Stomach smooth muscle (tissue), 2 donors: Measurements from ENCODE around the gene CRKL.
A peak's percentile ranks its signal among the peaks of the same experiment; 100 is the strongest.

Experiments used
- H3K27ac ChIP-seq: one replicate; pipeline ENCODE4 v1.7.0; 2013; ENCODE audit warnings: mild to moderate bottlenecking, low read length, inconsistent platforms
- H3K27me3 ChIP-seq, 2 donors: one replicate each; pipeline ENCODE4 v1.7.0; 2013; ENCODE audit warnings: low read length in 2 of 2; ENCODE audit not compliant: insufficient read depth in 2 of 2, control insufficient read depth in 1 of 2
- H3K36me3 ChIP-seq, 2 donors: one replicate each; pipeline ENCODE4 v1.7.0; 2013; ENCODE audit warnings: low read length in 2 of 2; ENCODE audit not compliant: control insufficient read depth in 2 of 2, insufficient read depth in 2 of 2
- H3K4me1 ChIP-seq: one replicate; pipeline ENCODE4 v1.7.0; 2013; ENCODE audit warnings: low read length; ENCODE audit not compliant: control insufficient read depth, insufficient read depth
- H3K4me3 ChIP-seq, 2 donors: one replicate each; pipeline ENCODE4 v1.7.0; 2013; ENCODE audit warnings: low read length in 2 of 2
- H3K9ac ChIP-seq, 2 donors: one replicate each; pipeline ENCODE4 v1.7.0; 2013; ENCODE audit warnings: low read length in 2 of 2, mild to moderate bottlenecking in 1 of 2
- H3K9me3 ChIP-seq, 2 donors: one replicate each; pipeline ENCODE4 v1.7.0; 2013; ENCODE audit warnings: low read length in 2 of 2; ENCODE audit not compliant: control insufficient read depth in 2 of 2
- donor health status: healthy.
- donor health status: Pancreatic carcinoma.

Gene CRKL

DNA sequence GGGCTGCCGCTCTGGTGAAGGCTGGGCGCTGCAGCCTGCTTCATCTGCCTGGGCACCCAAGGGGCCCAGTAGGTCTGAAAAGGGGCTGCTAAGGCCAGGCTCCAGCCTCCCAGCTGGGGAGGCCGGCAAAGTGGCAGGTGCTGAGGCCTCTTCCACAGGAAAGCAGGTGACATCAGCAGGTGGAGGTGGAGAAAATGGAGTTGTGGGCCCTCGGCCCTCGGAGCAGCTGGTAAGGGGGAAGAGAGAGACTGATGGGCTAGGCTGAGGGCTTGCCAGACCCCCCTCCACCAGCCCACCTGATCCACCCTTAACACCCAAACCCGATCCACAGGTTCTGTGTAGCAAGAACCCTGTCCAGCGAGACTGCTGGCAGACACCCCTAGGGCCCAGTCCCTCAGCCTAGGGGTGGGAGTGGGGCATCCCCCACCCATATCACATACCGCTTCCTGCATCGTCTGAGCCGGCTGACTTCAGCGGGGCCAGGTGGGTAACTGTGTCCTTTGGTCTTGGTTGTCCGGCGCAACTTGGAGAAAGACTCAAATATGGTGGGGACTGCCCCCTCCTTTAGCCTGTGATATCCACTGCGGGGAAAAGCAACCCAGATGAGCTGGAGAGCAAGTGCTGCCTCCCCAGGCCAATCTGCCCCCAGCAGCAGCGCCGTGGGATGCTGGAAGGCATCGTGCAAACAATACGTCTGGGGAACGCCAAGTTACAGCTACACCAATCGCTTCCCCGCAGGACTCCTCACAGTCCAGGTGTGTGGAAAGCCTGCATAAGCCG lies 83.2 kb downstream of the CRKL start:
- Histone ChIP-seq H3K27ac (peak overlapping the region; percentile 96), H3K36me3 (peaks cover 6 to 16% of the 10 kb centered on the region in 2 donors), H3K9me3 (no peaks in the 10 kb centered on the region)

DNA sequence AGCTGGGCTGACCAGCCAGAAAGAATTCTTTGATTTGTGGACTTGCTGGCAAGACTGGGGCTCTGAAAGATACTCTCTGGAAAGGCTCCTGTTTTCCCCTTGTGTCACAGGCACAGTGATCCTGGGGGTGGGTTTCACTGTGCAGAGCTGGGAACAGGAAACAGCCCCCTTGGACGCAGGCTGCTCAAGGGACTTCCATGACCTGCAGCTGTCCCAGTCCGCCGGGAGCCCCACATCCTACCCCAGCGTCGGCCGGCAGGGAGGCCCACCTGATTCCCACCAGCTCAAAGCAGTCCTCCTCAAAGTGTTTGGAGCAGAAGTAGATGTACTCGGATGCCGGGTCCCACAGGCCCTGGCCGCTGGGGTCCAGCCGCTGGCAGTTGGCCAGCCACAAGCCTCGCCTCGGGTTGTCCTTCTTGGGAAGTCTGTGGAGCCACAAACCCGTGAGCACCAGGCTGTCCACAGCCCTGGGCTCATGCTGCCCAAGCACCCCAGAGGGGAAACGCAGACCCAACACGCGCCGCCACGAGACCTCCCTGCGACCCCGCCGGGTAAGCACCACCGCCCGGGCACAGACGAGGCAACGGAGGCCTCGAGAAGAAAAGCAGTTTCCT lies 83.9 kb downstream of the CRKL start:
- Histone ChIP-seq H3K9ac (peak overlapping the region; percentile 85 to 95), H3K9me3 (no peaks in the 10 kb centered on the region), H3K36me3 (peaks cover 6 to 16% of the 10 kb centered on the region in 2 donors), H3K27me3 (no peaks in the 10 kb centered on the region), H3K4me1 (peaks cover 36% of the 10 kb centered on the region), H3K27ac (peak overlapping the region; percentile 96), H3K4me3 (peak overlapping the region; percentile 65 to 90)

More for the DNA sequence above, 83.2 kb downstream of the CRKL start:
- Histone ChIP-seq H3K9ac (peak overlapping the region; percentile 85 to 95), H3K4me3 (peak overlapping the region; percentile 65 to 90), H3K4me1 (peaks cover 36% of the 10 kb centered on the region), H3K27me3 (no peaks in the 10 kb centered on the region)

DNA sequence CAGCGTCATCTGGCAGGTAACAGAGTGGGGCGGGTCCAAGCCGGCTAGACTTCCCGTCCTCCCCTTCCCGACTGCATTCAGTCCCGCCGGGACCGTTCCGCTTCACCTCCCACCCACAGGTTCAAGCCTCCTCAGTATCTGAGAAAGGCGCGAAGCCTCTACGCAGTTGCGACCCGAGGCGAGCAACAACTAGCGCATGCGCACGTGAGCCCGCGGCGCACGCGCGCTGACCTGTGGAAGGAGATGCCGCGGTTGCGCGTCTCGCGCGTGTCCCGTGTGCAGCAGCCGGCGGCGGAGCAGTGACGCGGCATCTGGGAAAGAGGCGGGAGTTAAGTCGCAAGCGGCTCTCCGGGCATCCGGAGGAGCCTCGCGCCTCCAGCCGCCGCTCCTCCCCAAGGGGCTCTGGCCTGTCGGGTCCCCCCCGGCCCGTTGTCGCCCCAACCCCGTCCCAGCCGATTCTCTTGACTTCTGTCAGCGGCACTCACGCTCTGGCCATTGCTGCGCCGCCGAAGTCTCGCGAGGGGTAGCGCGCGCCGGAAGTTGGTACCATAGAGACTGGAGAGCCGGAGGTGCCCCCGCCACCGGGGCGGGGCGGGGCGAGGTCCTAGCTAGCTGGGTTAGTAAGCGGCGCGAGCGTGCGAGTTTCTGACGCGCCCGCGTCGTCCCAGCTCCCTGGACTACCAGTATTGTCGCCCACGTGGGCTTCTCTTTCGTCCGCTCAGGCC lies 84.6 kb downstream of the CRKL start, which contains the start of gene THAP7:
Gene THAP7 (minus strand): TSS at position 518 of the 725 bp plus-strand sequence. CDS start 207 bp downstream, at position 311.
- H3K27ac ChIP-seq = peak within 1 kb of the TSS; percentile 96
- H3K27me3 ChIP-seq = no peaks in the 10 kb centered on the region
- peaks cover 36% of the 10 kb centered on the region for H3K4me1 ChIP-seq
- peak within 1 kb of the TSS; percentile 65 to 90 for H3K4me3 ChIP-seq
- H3K9ac ChIP-seq = peak within 1 kb of the TSS; percentile 85 to 95
- peaks cover 6 to 14% of the 10 kb centered on the region in 2 donors for H3K36me3 ChIP-seq
- no peaks in the 10 kb centered on the region for H3K9me3 ChIP-seq
